Cerebellar cortex (tissue), 1 donor: ENCODE data around the gene DYNC1I1.

Experiments
- DNase-seq: peaks from one replicate; pipeline ENCODE4 v3.0.0-alpha.2; 2015; ENCODE audit warnings: low spot score

The DYNC1I1 gene

DNA sequence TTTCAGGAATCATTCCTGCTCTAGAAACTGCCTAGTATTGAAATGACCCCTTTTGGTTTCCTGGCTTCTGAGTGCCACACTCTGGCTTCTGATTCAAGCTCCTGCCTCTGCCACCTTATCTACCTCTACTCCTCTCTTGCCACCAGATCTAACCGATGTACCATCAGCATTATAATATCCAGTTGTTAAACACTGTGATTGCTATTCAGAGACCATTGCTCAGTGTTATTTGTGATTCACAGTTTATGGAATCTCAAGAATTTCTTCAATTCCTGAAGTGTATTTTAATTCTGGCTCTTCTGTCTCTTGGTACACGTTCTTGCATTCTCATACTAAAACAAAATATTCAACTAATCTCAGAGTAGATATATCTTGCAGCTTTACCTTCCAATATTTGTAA lies 88.7 kb downstream of the DYNC1I1 start:
- no peak for DNase-seq

DNA sequence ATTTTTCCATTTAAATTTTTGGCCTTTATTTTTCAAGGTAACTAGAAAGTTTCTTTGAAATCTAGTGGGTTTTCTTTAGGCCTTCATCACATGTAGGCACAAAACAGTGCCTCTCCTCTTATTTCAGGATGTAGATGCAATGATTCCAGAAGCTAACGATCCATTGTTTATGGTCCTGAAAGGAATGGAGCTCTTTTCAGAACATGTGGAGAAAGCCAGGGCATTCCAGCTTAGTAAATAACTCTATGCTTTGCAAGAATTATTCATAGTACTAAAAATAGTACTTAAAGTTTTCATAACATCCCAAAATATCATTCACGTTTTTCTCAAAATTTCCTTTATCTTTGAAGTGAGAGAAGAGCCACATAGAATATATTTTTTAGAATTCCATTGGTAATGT lies 91.3 kb downstream of the DYNC1I1 start:
- DNase-seq, result no peak

DNA sequence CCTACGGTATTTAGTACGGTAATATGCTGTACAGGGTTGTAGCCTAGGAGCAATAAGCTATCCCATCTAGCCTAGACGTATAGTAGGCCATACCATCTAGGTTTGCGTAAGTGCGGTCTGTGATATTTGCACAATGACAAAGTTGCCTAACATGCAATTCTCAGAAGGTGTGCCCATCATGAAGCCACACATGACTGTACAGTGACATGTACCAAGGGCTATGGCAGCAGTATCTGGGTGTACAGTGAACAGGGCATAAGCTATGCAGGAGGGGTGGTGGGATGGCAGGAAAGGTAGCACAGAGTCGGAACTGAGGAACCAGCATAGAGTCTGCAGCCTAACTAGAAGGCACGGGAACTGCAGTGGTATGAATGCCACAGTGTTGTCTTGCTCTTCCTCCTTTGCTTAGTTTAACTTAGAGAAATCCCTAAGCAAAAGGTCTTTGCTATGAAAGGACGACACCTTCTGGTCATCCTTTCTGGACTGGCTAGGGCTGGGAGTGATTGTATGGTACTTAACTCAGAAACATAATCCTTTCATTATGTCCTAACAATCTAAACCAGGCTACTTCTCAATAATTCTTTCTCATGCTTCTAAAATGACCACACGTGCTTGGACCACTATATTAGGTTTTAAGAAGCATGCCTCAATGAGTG lies 93.5 kb downstream of the DYNC1I1 start:
- DNase-seq, result peak; percentile 22

DNA sequence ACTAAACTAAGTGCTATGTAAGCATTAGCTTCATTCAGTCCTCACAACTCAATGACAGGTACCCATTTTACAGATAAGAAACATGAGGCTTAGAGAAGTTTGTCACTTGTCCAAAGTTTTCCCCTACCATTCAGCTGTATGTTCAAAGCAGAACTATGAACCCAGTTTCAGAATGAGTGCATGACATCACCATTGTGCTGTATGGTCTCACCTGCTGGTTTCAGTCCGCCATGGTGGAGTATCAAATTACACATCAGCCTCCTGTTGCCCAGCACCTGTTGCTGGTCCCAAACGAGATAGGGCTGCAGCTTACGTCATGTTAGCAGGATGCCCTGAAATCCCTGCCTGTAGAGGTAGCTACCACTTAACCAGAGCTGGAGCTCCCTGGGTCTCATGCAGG lies 95.0 kb downstream of the DYNC1I1 start:
- no peak for DNase-seq

DNA sequence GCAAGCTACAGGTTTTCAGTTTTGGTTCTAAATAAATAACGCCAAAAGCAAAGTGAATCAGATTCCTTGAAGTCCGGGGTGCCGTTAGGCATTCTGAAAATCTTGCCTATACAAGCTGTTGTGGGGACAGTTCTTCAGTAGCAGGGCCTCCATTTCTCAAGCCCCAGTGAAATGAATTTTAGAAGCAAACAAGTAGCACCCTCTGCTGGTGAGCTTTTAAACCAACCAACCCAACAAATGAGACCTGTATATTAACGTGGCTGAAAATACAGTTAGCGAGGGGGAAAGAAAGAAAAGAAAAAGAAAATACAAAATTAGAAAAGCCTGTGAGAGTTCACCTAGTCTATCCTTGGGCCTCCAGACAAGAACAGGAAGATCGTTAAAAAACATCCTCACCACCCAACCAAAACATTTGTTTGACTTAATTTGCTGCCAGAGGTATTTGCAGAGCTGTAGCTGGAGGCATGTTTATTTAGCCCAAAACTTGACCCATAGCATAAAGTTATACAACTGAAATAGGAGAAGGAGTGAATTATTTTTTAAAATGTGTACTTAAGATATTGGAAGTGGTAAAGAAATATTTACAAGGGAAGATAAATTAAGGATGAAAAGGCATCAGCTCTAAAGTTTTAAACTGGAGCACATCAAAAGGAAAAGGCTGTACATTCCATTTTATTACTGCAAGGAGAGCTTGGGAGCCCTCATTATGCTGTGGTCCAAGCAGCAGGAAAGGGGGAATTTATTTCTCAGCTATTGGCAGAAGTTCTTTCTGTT lies 98.9 kb downstream of the DYNC1I1 start:
- peak; percentile 80 for DNase-seq

DNA sequence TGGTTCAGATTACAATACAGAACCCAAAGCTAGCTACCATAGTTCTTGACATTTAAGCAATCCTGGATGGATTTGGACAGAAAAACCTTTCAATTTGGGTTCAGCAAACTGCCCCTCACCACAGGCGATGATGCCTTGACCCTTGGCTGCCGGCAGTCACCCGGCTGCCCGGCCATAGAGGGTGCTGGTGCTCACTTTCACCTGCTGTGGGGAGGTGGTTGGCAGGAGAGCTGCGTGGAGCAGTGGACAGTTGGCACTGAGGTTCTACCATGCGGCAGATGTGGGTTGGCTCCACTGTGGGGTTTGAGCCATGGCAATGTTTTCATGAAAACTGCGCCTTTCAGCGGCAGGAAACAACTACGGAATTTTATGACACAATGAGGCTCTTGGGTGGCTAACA lies 99.5 kb downstream of the DYNC1I1 start:
- DNase-seq, result no peak

DNA sequence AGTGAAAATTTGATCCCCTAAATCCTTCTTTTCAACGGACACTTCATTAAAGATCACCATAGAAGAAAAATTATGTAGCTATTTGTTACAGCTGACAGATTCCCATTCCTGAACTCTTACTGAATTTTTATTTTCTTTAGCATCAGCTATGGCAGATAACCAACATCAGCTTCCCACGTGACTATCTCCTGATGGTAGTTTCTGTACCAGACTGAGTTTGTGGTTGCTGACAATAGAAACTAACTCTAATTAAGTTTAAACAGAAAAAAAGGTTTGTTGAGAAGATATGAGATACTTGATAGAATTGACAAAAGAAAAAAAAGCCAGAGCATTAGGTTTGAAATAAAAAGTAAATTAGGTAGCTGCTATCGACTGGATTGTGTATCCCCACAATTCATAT lies 101.8 kb downstream of the DYNC1I1 start:
- DNase-seq, result no peak

DNA sequence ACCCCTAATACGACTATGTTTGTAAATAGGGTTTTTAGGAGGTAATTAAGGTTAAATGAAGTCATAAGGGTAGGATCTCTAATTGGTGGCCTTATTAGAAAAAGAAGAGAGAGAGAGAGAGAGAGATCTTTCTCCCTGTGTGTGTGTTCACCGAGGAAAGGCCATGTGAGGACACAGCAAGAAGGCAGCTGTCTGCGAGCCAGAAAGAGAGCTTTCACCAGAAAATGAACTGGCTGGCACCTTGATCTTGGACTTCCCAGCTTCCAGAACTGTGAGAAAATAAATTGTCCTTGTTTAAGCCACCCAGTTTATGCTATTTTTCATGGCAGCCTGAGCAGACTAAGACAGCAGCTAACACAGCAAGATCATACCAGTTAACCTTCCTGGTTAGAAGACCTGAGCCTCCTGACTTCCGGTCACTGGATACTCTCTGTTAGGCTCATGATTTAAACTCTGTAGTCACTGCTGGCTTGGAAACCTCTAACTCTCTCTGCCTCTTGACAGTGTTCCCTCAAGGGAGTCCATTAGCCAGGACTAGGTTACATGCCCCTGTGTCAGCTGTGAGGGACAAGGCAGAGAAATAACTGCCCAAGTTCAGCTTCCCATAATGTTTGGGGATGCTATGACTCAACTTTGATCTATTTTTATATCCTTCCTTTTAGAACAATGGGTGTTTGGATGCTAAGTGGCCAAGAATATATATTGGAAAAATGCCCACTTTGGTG lies 102.3 kb downstream of the DYNC1I1 start:
- peak; percentile 85 for DNase-seq

DNA sequence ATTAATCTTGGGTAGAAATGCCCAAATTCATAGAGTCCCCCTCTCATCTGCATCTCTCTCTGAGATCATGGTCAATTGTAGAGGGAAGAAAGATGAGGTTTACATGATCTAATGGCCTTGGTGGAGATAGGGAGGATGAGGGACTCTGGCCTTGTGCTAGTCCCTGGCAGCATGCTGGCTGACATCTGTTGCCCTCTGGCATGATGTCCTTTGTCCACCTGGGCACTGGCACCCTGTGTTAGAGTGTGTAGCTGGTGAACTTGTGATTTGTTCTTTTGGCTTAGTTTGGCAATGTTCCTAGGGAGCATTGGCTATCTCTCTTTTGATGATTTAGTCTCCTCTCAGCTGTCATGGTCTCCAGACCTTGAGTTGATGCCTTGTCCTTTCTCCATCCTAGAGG lies 103.2 kb downstream of the DYNC1I1 start:
- peak; percentile 71 for DNase-seq

DNA sequence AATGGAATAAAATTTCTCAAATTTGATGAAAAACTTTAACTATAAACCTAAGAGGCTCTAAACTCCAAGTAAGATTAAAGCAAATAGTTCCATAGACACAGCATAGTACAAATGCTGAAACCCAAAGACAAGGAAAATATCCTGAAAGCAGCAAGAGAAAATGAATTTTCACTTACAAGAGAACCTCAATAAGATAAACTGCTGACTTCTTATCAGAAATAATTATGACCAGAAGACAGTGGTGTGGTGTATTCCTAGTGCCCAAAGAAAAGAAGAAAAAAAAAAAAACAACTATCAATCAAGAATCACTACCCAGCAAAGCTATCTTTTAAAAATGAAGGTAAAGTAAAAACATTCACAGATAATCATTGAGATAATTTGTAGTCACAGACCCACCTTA lies 106.3 kb downstream of the DYNC1I1 start:
- no peak for DNase-seq

DNA sequence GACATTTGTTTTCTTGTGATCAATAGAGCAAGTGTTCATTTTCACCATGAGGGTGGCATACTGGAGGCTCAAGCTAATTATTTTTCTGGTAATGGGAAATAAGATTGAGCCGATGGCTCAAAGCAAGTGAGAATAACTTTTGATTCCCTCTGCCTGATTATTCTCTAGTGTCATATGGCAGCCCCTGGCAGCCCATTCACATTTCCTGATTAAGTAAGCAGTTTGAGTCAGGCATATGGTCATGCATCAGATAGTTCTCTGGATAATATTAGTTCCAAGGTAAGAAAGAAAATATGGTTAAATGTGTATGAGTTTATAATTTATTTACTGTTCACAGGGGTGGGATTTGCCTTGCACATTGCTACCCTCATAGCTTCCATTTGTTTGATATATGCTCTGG lies 109.2 kb downstream of the DYNC1I1 start:
- DNase-seq, result peak; percentile 77

DNA sequence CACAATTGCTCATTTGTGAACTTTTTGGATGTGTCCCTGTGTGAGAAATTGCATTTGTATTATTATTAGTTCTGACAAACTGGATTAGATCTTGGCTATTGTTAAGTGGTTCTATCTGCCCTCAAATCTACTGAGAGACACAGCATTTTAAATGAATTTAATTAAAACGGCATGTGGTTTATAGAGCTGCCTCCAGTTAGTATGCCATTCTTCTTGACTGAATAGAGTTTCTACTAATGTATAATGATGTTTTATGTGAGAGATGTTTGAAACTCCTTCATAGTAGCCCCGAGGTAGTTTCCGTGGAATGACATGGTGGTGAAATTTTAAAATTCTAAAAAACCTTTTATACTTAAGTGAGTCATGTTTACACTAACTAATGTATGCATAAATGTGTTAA lies 110.9 kb downstream of the DYNC1I1 start:
- no peak for DNase-seq

DNA sequence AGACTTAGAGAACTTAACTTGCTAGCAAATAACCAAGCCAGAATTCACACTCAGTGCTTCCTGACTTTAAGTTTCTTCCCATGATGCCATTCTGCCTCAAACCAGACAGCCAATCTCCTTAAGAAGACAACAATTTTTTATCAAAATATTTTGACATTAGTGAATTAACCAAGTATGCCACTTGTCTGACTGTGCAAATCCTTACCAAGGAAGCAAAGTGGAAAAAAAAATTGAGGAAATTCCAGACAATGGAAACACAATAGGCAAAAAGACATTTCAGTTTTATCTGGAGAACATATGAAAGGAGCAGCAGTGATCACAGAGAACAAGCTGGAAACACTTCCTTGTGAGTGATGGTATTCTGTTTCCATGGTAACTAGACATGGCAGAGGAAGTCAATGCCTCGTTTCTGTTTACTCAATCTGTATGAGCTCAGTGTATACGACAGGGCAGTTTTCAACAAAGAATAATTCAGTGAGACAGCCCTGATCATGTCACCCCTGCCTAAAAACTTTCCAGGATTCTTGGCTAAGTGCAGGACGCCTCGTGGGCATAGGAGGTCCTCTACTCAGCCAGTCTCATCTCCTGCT lies 114.2 kb downstream of the DYNC1I1 start:
- no peak for DNase-seq

DNA sequence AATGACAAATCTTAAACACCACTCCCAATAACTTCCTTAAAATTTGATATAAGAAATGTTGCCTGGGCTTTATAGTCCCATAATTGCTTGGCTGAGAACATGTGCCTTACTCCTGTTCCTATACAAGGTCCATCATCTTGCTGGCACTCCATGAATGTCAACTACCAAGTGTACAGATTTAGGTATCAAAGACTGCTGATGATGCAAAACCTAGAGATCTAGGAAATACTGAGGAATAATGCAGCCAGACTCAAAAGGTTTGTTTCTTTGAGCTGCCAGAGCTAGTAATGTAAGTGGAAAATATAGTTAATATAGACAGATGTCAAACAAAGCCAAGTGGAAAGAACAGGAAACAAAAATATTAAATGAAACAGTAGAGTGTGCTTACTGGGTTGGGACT lies 121.1 kb downstream of the DYNC1I1 start:
- DNase-seq, result no peak

DNA sequence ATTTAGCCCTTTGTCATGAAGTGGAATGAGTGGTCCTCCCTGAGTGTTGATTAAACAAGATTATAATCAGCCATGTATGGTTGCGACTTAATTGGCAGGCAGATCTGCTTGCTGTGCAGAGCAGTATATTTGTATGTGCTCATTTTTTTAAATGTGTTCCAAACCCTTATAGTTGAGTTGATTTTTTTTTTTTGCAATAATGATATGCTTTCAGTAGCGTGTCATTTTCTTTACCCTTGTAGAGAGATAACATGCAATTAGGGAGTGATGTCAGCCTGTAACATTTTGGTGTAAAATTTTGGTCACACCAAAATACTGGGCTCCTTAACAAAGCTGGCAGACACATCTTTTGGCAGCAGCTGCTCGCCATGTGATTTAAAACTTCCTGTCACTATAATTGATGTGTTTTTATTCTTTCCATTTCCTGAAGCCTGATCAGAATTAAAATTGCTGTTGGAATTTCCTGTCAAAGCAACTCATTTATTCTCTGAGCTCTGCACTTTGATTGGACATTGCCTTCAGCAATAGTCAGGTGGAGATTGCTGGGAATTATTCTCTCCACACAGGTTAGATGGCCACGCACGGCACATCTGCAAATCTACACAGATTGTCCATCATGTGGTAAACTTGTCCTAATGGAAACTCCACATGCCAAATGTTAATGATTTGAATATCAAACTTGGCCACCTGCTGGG lies 125.3 kb downstream of the DYNC1I1 start:
- no peak for DNase-seq

DNA sequence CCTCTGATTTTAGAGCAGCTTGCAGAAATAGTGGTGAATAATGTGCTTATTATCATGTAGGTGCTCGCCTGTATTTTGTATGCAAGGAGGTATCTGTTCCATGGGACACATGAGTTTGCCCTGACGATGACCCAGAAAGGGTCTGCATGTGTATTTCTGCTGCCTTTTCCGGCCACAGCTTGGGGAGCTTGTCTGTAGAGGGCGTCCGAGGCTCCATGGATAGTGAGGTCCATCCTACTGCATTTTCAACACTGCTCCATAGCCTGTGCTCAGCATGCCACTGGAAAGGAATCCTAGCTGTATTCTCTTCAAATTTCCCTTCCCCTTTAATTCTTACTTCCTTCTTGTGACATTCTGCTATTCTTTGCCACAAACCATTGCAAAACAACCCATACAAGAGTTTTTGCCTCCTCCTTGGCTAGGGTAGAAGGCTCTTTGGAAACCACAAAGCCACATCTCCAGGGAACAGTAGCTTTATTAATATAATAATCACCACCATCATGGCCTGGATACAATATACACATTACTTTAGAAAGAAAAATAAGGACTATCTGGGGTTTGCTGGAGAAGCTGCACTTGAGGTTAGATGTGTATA lies 127.7 kb downstream of the DYNC1I1 start:
- DNase-seq, result no peak

DNA sequence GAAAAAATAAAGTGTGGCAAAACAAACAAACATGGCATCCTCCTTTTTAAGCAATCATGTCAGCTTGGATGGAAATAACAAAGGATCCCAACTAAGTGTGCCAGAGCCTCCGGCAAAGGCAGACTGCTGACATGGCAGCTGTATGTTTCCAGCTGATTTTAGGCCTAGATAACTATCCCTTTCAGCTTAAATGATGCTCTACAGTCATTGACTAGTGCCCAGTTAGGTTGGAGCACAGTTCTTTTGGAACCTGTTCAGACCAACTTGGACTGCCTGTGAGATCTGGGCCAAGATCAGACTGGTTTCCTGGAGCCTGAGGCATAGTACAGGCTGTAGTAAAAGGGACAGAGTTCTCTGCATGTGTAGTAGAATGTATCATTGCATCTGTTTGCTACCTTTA lies 128.7 kb downstream of the DYNC1I1 start:
- DNase-seq, result peak; percentile 81

DNA sequence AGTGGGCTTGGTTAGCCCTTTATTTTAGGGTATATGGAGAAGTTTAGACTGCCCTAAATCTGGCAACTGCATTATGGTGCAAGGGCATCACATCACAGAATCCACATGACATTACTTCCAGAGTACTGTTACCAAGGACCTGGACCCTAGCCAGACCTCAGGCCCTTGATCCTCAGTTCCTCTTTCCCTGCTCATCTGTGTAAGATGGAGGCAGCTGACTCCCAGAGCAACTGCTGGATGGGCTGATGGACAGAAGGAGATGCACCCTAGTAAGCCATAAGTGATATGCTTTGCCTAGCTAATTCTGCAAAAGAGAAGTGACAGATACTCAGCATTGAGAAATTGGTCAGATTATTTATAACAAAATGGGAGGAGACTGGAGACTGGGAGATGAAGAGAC lies 131.7 kb downstream of the DYNC1I1 start:
- DNase-seq, result no peak

DNA sequence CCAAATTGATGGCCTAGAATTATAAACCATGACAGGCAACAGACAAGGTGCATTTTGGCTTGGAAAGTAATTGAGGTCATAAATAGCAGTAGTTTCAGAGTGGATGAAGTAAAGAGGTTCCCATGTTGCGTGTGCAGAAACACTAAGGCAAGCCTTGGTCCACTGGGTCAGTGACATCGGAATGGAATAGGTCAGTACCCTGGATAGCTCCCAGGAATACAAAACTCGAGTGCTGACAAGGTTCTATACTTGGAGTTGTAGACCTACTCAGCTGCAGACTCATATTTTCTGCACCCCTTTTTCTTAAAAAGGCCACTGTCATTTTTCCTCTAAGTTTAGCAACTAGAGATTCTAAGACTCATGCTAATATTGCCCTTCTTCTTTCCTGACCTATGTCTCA lies 132.8 kb downstream of the DYNC1I1 start:
- no peak for DNase-seq

DNA sequence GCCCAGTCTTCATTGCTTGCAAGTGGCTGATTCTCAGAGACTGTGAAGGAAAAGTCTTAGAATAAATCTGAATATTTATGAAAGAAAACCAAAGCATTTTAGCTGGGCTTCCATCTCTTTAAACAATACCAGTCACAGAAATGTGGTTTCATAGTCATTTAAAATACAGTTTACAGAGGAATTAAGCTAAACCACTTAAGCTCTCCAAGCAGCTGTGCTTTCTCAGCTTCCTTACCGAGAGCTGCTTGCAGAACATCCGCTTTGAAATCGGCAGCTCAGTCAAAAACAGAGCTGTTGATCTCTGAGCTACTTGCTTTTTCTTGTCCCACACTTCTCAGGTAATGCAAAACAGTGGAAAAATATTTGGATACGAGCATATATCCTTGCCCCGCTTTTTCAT lies 134.5 kb downstream of the DYNC1I1 start:
- no peak for DNase-seq

DNA sequence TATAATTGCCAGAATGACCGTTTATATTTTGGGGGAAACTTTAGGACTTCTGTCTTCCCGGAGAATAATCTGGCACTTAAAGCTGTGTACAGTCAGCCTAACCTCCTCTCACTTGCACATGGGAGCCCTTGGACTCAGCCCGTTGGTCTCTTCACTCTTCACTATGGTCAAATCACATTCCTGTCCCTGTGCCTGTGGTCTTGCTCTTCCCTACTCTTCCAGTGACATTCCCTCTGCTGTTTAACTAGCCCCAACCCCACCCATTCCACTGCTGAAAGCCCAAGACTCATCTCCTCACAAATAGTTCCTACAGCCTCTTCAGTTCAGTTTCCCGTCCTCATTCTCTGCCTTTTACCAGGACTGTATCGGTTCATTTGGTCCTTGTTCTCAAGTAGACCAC lies 135.0 kb downstream of the DYNC1I1 start:
- no peak for DNase-seq

DNA sequence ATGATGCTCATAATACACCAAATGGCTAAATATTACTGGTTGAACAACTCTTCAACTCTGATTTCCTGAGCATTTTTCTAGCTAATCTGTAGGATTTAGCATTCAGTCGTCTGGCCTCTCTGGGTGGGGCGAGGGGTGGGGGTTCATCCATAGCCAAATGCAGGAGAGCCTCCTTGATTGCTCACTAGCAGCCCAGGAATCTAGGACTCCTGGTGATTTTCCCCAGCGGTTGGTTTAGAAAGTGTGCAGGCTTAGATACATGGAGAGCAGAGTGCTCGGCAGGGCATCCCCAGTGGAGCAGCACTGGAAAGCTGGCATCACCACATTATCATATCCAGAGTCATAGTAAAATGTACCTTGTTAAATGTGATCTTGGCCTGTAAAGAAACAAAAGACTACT lies 136.1 kb downstream of the DYNC1I1 start:
- no peak for DNase-seq
